ENCODE data around the gene SLC9A3. TPM values are rescaled to one million over a fixed set of nuclear protein-coding genes. Genes with fewer than 3 reads are reported as not detected.

Gene SLC9A3
- total RNA-seq, 4 donors from 2014 or later: 3.7 to 5.9 (median 4.3) TPM

DNA sequence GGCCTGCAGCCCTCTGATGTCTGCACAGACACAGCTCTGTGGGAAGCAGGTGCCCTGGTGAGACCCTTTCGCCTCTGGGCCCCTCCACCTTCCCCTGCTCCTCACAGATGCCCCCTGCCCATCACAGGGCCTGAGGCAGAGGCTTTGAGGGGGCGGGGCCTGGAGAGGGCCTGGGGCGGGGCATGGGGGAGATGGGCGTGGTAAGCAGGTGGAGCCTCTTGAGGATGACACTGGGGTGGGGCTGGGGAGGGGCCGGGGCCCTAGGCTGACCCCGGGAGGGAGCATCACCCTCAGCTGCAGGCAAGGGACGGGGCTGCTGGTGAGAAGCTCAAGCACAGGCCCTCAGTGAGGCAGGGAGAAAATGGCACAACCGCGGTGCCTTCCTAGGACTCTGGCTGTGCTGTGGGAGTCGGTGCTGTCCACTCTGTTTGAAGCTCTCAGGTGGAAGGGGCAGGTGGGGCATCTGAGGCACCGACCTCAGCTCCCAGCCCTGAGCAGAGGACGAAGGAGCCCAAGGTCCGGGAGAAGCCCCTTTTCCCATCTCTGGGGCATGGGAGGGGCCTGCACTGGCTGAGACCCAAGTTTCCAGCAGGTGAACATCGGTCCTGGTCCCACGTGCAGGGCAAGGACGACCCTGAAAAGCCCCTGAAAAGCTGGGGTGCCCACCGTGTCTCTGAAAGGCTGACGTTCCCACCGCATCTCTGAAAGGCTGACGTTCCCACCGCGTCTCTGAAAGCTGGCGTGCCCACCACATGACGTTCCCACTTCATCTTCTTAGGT is 17.5 kb upstream of the SLC9A3 start:
- TF ChIP-seq, protein P1, sequence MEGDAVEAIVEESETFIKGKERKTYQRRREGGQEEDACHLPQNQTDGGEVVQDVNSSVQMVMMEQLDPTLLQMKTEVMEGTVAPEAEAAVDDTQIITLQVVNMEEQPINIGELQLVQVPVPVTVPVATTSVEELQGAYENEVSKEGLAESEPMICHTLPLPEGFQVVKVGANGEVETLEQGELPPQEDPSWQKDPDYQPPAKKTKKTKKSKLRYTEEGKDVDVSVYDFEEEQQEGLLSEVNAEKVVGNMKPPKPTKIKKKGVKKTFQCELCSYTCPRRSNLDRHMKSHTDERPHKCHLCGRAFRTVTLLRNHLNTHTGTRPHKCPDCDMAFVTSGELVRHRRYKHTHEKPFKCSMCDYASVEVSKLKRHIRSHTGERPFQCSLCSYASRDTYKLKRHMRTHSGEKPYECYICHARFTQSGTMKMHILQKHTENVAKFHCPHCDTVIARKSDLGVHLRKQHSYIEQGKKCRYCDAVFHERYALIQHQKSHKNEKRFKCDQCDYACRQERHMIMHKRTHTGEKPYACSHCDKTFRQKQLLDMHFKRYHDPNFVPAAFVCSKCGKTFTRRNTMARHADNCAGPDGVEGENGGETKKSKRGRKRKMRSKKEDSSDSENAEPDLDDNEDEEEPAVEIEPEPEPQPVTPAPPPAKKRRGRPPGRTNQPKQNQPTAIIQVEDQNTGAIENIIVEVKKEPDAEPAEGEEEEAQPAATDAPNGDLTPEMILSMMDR (IDR thresholded peaks at IDR 0.05): no peak
- TF ChIP-seq POLR2AphosphoS5 (IDR thresholded peaks at IDR 0.05): no peak
- no peak for TF ChIP-seq POLR2A (IDR thresholded peaks at IDR 0.05)
- no peak for TF ChIP-seq EP300 (IDR thresholded peaks at IDR 0.05)
- peak; percentile 53 to 74 for DNase-seq (ENCODE audit: low spot score in 2 of 2)
- 81% methylated on average over 19 of the region's 24 CpGs for WGBS
- Histone ChIP-seq H3K27ac (no peak overlapping the region), H3K4me1 (peaks cover 15% of the 10 kb centered on the region), H3K9me3 (no peaks in the 10 kb centered on the region), H3K36me3 (no peaks in the 10 kb centered on the region), H3K4me3 (no peak overlapping the region), H3K27me3 (peaks cover 64% of the 10 kb centered on the region)

DNA sequence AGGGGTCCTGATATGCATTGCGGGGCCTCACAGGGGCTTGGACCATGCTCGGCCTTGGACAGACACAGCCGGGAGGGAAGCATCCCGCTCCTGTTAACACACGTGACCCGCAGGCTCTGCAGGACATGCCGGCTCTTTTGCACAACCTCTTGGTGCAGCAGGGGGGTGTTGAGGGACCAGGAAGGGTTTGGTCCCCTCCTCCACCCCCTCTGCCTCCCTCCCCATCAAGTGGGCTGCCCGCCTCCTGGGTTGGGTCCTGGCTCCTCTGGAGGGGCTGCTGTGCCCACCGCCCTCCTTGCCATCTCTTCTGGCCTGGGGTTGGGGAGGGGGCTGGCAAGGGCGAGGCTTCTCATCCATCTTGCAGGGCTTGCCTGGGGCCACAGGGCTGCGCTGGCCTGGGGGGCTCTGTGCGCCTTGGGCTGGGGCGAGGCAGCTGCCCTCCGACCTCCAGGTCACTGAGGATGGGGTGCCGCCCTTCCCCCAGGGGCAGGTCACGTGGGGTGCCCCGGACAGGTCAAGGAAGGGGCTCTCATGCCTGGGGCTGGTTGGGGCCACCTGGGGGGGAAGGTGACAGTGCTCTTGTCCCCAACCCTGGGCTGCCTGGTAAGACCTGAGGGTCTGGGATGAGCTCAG is 16.8 kb upstream of the SLC9A3 start:
- Histone ChIP-seq H3K4me1 (peaks cover 15% of the 10 kb centered on the region), H3K36me3 (no peaks in the 10 kb centered on the region), H3K9me3 (no peaks in the 10 kb centered on the region), H3K27me3 (peaks cover 64% of the 10 kb centered on the region), H3K27ac (no peak overlapping the region), H3K4me3 (no peak overlapping the region)
- TF ChIP-seq EP300 (IDR thresholded peaks at IDR 0.05): no peak
- TF ChIP-seq, protein P1 (IDR thresholded peaks at IDR 0.05): no peak
- TF ChIP-seq POLR2AphosphoS5 (IDR thresholded peaks at IDR 0.05): no peak
- no peak for TF ChIP-seq POLR2A (IDR thresholded peaks at IDR 0.05)
- WGBS: 75% methylated on average over 6 of the region's 17 CpGs
- DNase-seq (ENCODE audit: low spot score in 2 of 2): peak; percentile 51 to 68

DNA sequence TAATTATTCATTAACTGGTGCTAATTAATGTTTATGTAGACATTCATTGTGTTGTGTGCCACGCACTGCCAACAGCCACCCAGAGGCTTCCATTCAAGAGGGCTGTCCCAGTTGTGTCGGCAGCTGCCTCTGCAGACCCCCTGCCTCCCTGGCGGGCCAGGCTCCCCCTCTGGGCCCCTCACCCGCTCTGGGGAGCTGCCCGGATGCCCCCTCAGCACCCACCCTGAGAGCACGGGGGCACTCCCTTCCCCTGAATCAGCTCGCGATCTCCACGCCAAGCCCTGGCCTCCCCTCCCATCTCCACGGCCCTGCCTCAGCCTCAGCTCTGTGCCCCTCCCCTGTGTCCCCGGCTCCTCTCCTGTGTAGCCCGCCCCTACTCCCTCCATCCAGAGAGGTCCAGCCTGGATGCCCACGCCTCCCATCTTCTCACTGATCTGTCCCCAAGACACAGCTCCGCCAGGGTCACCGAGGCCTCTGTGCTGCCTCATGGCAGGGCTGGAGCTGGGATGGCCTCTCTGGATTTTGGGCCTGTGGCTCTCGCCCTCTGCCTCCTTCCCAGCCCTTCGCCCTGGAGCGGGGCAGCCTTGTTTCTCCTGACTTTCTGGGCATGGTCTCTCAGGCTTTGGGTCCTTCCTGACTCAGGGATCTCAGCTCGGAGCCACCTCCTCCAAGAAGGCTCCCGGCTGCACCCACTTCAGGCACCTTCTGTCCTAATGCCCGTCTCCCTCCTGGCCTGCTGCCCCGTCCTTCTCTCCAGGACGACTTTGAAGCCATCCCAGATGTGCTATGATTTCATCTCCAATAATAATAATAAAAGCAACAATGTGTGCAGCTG is 16.0 kb upstream of the SLC9A3 start:
- Histone ChIP-seq H3K4me1 (peaks cover 15% of the 10 kb centered on the region), H3K36me3 (no peaks in the 10 kb centered on the region), H3K9me3 (no peaks in the 10 kb centered on the region), H3K27me3 (peaks cover 67% of the 10 kb centered on the region), H3K27ac (no peak overlapping the region), H3K4me3 (no peak overlapping the region)
- TF ChIP-seq EP300 (IDR thresholded peaks at IDR 0.05) (no peak), POLR2AphosphoS5 (IDR thresholded peaks at IDR 0.05) (no peak), POLR2A (IDR thresholded peaks at IDR 0.05) (no peak)
- TF ChIP-seq, protein P1 (IDR thresholded peaks at IDR 0.05): no peak
- DNase-seq (ENCODE audit: low spot score in 2 of 2): peak; percentile 50 to 65
- 64% methylated on average over 20 of the region's 23 CpGs for WGBS

DNA sequence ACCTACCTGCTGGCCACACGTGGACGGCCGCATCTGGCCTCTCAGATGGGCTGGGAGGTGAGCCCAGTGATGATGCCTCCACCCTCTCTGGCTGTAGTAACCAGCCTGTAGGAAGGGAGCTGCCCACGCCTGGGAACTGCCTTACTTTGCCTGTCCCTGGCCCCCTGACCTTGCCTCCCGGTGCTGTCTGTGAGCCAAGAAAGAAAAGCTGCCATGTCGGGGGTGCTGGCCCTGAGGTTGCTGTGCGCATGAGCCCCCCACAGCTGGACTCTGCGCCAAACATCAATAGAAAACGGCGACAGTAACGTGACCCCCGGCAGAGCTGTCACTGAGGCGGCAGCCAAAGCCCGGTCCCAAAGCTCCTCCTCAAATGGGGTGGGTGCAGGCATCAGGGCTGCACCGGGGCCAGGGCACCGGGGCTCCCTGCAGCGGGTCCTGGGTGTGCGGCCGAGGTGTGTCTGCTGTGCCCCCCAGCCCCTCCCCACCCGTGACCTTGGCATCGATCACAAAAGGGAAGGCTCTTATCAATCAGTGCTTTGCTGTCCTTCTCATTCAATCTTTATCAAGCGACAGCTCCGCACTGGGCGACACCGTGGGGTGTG is 15.3 kb upstream of the SLC9A3 start:
- Histone ChIP-seq H3K27ac (no peak overlapping the region), H3K4me3 (no peak overlapping the region), H3K9me3 (no peaks in the 10 kb centered on the region), H3K36me3 (no peaks in the 10 kb centered on the region), H3K27me3 (peaks cover 74% of the 10 kb centered on the region), H3K4me1 (peaks cover 15% of the 10 kb centered on the region)
- TF ChIP-seq, protein P1 (IDR thresholded peaks at IDR 0.05): no peak
- TF ChIP-seq POLR2A (IDR thresholded peaks at IDR 0.05) (no peak), EP300 (IDR thresholded peaks at IDR 0.05) (no peak), POLR2AphosphoS5 (IDR thresholded peaks at IDR 0.05) (no peak)
- 15% methylated on average over 4 of the region's 25 CpGs for WGBS
- DNase-seq (ENCODE audit: low spot score in 2 of 2): peak; percentile 41 to 72
